HEK293 (cell line): ENCODE measurements around the gene AMIGO1.

Experiments
- CTCF ChIA-PET: fragments of 350-600 bp; formaldehyde crosslinking; extraction: SDS; loops from one replicate; lab custom pipeline; 2021; ENCODE audit warnings: antibody characterized with exemption; lab: Yijun Ruan, JAX
- POLR2A ChIA-PET: fragments of 300-600 bp; formaldehyde crosslinking; extraction: SDS; loops from one replicate; lab custom pipeline; 2020; ENCODE audit warnings: antibody characterized with exemption, inconsistent platforms; lab: Yijun Ruan, JAX
- H3K27ac ChIP-seq: fragments of 200-500 bp; sonication (Bioruptor generic); 2 replicates; pipeline ENCODE4 v1.5.1; 2014; ENCODE audit warnings: low read depth, low read length, control low read depth, inconsistent platforms; ENCODE audit errors: extremely low read depth
- H3K36me3 ChIP-seq, 2 experiments: fragments of 200-500 bp in 1 of 2; sonication (Bioruptor generic) in 1 of 2; 1 replicate in 1 of 2; 2 replicates in 1 of 2; pipeline ENCODE4 v1.5.1; 2014 to 2017; ENCODE audit warnings: inconsistent platforms in 2 of 2, low read length in 2 of 2; ENCODE audit not compliant: control insufficient read depth in 2 of 2, insufficient read depth in 1 of 2
- H3K4me1 ChIP-seq: fragments of 200-500 bp; sonication (Bioruptor generic); 2 replicates; pipeline ENCODE4 v1.5.1; 2014; ENCODE audit warnings: mild to moderate bottlenecking, low read length, inconsistent platforms; ENCODE audit not compliant: control insufficient read depth, insufficient read depth
- H3K4me3 ChIP-seq: 2 replicates; pipeline ENCODE4 v1.5.1; 2011; ENCODE audit warnings: low read depth, mild to moderate bottlenecking, control low read depth, low read length, moderate library complexity
- H3K9me3 ChIP-seq: fragments of 200-500 bp; sonication (Bioruptor generic); 2 replicates; pipeline ENCODE4 v1.5.1; 2014; ENCODE audit warnings: low read depth, low read length, inconsistent platforms; ENCODE audit not compliant: control insufficient read depth, insufficient read depth
- BCL6B ChIP-seq: fragments of 450-650 bp; formaldehyde crosslinking; IDR thresholded peaks from 2 replicates; pipeline ENCODE4 v1.5.1; 2017; ENCODE audit warnings: missing biosample characterization, missing genetic modification characterization
- GLI2 ChIP-seq: fragments of 450-650 bp; formaldehyde crosslinking; IDR thresholded peaks from 2 replicates; pipeline ENCODE4; 2017; ENCODE audit warnings: missing biosample characterization, missing genetic modification characterization, low read depth, borderline replicate concordance
- KLF8 ChIP-seq: fragments of 450-650 bp; formaldehyde crosslinking; IDR thresholded peaks from 2 replicates; pipeline ENCODE4 v1.5.1; 2016; ENCODE audit warnings: missing biosample characterization, missing genetic modification characterization
- PRDM4 ChIP-seq: fragments of 450-650 bp; formaldehyde crosslinking; IDR thresholded peaks from 2 replicates; pipeline ENCODE4 v1.5.1; 2017; ENCODE audit warnings: missing biosample characterization, missing genetic modification characterization
- YY1 ChIP-seq: fragments of 450-650 bp; formaldehyde crosslinking; IDR thresholded peaks from 2 replicates; pipeline ENCODE4 v1.5.1; 2018; ENCODE audit warnings: missing biosample characterization, missing genetic modification characterization
- ZBTB1 ChIP-seq: fragments of 450-650 bp; formaldehyde crosslinking; IDR thresholded peaks from 2 replicates; pipeline ENCODE4 v1.5.1; 2016; ENCODE audit warnings: missing biosample characterization, missing genetic modification characterization
- ZBTB7A ChIP-seq: fragments of 450-650 bp; formaldehyde crosslinking; IDR thresholded peaks from 2 replicates; pipeline ENCODE4 v1.5.1; 2016; ENCODE audit warnings: low read depth, missing biosample characterization, missing genetic modification characterization
- ZFHX2 ChIP-seq: fragments of 450-650 bp; formaldehyde crosslinking; conservative IDR thresholded peaks from 2 replicates; pipeline ENCODE4 v1.5.1; 2016; ENCODE audit warnings: missing biosample characterization, missing genetic modification characterization
- ZNF155 ChIP-seq: fragments of 450-650 bp; formaldehyde crosslinking; IDR thresholded peaks from 2 replicates; pipeline ENCODE4 v1.5.1; 2016; ENCODE audit warnings: missing biosample characterization, missing genetic modification characterization
- ZNF211 ChIP-seq: fragments of 450-650 bp; formaldehyde crosslinking; IDR thresholded peaks from 2 replicates; pipeline ENCODE4 v1.5.1; 2016; ENCODE audit warnings: low read depth, missing biosample characterization, missing genetic modification characterization
- ZNF311 ChIP-seq: fragments of 450-650 bp; formaldehyde crosslinking; IDR thresholded peaks from 2 replicates; pipeline ENCODE4 v1.5.1; 2017; ENCODE audit warnings: missing biosample characterization, missing genetic modification characterization, borderline replicate concordance
- ZNF394 ChIP-seq: fragments of 450-650 bp; formaldehyde crosslinking; IDR thresholded peaks from 2 replicates; pipeline ENCODE4 v1.5.1; 2016; ENCODE audit warnings: missing biosample characterization, missing genetic modification characterization, mild to moderate bottlenecking, moderate library complexity, borderline replicate concordance
- ZNF561 ChIP-seq: fragments of 450-650 bp; IDR thresholded peaks from 2 replicates; pipeline ENCODE4 v1.5.1; 2018; ENCODE audit warnings: missing biosample characterization, missing genetic modification characterization, borderline replicate concordance
- ZNF664 ChIP-seq: fragments of 450-650 bp; formaldehyde crosslinking; IDR thresholded peaks from 2 replicates; pipeline ENCODE4 v1.5.1; 2016; ENCODE audit warnings: missing biosample characterization, missing genetic modification characterization
- ZNF707 ChIP-seq: fragments of 450-650 bp; formaldehyde crosslinking; IDR thresholded peaks from 2 replicates; pipeline ENCODE4 v1.5.1; 2016; ENCODE audit warnings: missing biosample characterization, missing genetic modification characterization
- ZNF837 ChIP-seq: fragments of 450-650 bp; formaldehyde crosslinking; IDR thresholded peaks from 2 replicates; pipeline ENCODE4 v1.5.1; 2016; ENCODE audit warnings: missing biosample characterization, missing genetic modification characterization
- TF ChIP-seq, protein P1 (sequence below): fragments of 450-650 bp; formaldehyde crosslinking; IDR thresholded peaks from 2 replicates; pipeline ENCODE4 v1.5.1; 2016; ENCODE audit warnings: missing biosample characterization, missing genetic modification characterization
- TF ChIP-seq, protein P2 (sequence below): fragments of 450-650 bp; formaldehyde crosslinking; IDR thresholded peaks from 2 replicates; pipeline ENCODE4 v1.5.1; 2016; ENCODE audit warnings: missing biosample characterization, missing genetic modification characterization

Gene AMIGO1

DNA sequence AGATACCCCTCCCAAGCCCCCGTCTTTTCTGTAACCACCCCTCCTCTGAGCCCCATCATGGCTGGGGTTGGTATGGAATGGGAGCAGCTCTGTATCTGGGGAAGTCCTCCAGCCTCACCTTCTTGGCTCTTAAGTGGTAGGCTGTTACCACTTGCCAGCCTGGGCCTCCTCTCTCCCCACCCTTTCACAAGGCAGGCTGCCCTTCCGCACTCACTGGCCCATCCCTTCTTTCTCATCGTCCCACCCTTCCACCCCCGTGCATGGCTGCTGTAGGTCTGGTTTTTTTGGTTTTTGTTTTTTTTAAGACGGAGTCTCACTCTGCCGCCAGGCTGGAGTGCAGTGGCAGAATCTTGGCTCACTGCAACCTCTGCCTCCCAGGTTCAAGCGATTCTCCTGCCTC, 10.4 kb downstream of the AMIGO1 start:
- TF ChIP-seq GLI2 (no peak), ZBTB1 (tag by site-specific recombination) (no peak), ZNF155 (tag by site-specific recombination) (no peak), ZFHX2 (no peak), PRDM4 (no peak), ZNF311 (no peak), ZBTB7A (tag by site-specific recombination) (no peak), KLF8 (tag by site-specific recombination) (no peak), ZNF837 (tag by site-specific recombination) (no peak), BCL6B (tag by site-specific recombination) (no peak), ZNF394 (tag by site-specific recombination) (no peak), YY1 (tag by site-specific recombination) (no peak), ZNF664 (tag by site-specific recombination) (no peak), ZNF707 (tag by site-specific recombination) (no peak), ZNF561 (tag by site-specific recombination) (no peak), ZNF211 (tag by site-specific recombination) (no peak)
- TF ChIP-seq, protein P1, sequence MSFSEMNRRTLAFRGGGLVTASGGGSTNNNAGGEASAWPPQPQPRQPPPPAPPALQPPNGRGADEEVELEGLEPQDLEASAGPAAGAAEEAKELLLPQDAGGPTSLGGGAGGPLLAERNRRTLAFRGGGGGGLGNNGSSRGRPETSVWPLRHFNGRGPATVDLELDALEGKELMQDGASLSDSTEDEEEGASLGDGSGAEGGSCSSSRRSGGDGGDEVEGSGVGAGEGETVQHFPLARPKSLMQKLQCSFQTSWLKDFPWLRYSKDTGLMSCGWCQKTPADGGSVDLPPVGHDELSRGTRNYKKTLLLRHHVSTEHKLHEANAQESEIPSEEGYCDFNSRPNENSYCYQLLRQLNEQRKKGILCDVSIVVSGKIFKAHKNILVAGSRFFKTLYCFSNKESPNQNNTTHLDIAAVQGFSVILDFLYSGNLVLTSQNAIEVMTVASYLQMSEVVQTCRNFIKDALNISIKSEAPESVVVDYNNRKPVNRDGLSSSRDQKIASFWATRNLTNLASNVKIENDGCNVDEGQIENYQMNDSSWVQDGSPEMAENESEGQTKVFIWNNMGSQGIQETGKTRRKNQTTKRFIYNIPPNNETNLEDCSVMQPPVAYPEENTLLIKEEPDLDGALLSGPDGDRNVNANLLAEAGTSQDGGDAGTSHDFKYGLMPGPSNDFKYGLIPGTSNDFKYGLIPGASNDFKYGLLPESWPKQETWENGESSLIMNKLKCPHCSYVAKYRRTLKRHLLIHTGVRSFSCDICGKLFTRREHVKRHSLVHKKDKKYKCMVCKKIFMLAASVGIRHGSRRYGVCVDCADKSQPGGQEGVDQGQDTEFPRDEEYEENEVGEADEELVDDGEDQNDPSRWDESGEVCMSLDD (tag by site-specific recombination) = no peak
- TF ChIP-seq, protein P2, sequence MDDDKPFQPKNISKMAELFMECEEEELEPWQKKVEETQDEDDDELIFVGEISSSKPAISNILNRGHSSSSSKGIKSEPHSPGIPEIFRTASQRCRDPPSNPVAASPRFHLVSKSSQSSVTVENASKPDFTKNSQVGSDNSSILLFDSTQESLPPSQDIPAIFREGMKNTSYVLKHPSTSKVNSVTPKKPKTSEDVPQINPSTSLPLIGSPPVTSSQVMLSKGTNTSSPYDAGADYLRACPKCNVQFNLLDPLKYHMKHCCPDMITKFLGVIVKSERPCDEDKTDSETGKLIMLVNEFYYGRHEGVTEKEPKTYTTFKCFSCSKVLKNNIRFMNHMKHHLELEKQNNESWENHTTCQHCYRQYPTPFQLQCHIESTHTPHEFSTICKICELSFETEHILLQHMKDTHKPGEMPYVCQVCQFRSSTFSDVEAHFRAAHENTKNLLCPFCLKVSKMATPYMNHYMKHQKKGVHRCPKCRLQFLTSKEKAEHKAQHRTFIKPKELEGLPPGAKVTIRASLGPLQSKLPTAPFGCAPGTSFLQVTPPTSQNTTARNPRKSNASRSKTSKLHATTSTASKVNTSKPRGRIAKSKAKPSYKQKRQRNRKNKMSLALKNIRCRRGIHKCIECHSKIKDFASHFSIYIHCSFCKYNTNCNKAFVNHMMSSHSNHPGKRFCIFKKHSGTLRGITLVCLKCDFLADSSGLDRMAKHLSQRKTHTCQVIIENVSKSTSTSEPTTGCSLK (tag by site-specific recombination) = no peak
- Histone ChIP-seq H3K4me1 (no peaks in the 10 kb centered on the region), H3K27ac (no peak overlapping the region), H3K36me3 (peaks cover 0 to 51% of the 10 kb centered on the region in 2 experiments; a peak in 1 of 3 replicates), H3K4me3 (no peak overlapping the region), H3K9me3 (no peaks in the 10 kb centered on the region)
- ChIA-PET CTCF (interaction anchor here (0.6 to 36.3 kb wide), 14 partner anchors 11 to 650 kb away, joined by 3 to 1152 read pairs (median 4); partner anchors contain the start of genes AMIGO1 and GPR61), POLR2A (interaction anchor here (0.7 to 1.5 kb wide), 3 partner anchors 32 to 399 kb away, joined by 3 read pairs; partner anchors contain the start of gene SARS1)
